Activated CD8-positive, alpha-beta T cell treated with anti-CD3 and anti-CD28 coated beads for 36 hours (primary cell): ENCODE measurements around the gene CAMK4. TPM values are rescaled to one million over a fixed set of nuclear protein-coding genes. Genes with fewer than 3 reads are reported as not detected.
A peak's percentile ranks its signal among the peaks of the same experiment; 100 is the strongest.

Source experiments
- ATAC-seq: fragments of 200-7000 bp; cut with Tn5 transposase; one replicate; pipeline ENCODE4 v1.10.0; 2021; ENCODE audit warnings: mild to moderate bottlenecking, moderate library complexity
- CTCF ChIA-PET: fragments of 350-600 bp; sonication (Branson Sonifier 250); formaldehyde crosslinking; loops from one replicate; lab custom pipeline; 2021; ENCODE audit warnings: antibody characterized with exemption; lab: Charles Lee
- POLR2A ChIA-PET: fragments of 350-600 bp; sonication (Branson Sonifier 250); formaldehyde crosslinking; loops from one replicate; lab custom pipeline; 2021; ENCODE audit warnings: antibody characterized with exemption; lab: Charles Lee
- DNase-seq: peaks from one replicate; pipeline ENCODE4 v3.0.0-alpha.2; 2020
- H3K27ac Mint-ChIP-seq: one replicate; pipeline ENCODE4 v1.8.0; 2021; ENCODE audit warnings: mild to moderate bottlenecking, mixed read lengths
- H3K27me3 Mint-ChIP-seq: one replicate; pipeline ENCODE4 v1.8.0; 2021; ENCODE audit warnings: mixed read lengths
- H3K36me3 Mint-ChIP-seq: one replicate; pipeline ENCODE4 v1.8.0; 2021; ENCODE audit warnings: low read depth, mixed read lengths
- H3K4me1 Mint-ChIP-seq: one replicate; pipeline ENCODE4 v1.8.0; 2021; ENCODE audit warnings: low read depth, mixed read lengths
- H3K4me3 Mint-ChIP-seq: one replicate; pipeline ENCODE4 v1.8.0; 2021; ENCODE audit warnings: mild to moderate bottlenecking, moderate library complexity, mixed read lengths
- H3K9me3 Mint-ChIP-seq: one replicate; pipeline ENCODE4 v1.8.0; 2021; ENCODE audit warnings: mixed read lengths
- CTCF ChIP-seq: fragments of 200-600 bp; IDR thresholded peaks from one replicate; pipeline ENCODE4 v1.8.0; 2022; ENCODE audit warnings: antibody characterized with exemption, mild to moderate bottlenecking
- intact Hi-C: fragments of 100-400 bp; cut with micrococcal nuclease; formaldehyde crosslinking; loops from one replicate; pipeline ENCODE4 v1.10.0; 2022
- total RNA-seq, 2 experiments: library from RNA; stranded (reverse); gene quantifications; one replicate each; pipeline ENCODE4 v1.2.3, GENCODE V29; 2021

CAMK4 gene
- total RNA-seq, 2 experiments from 2014 or later: 79.7 to 80.7 TPM

GRCh38 chr5:111513131-111513520 lies 288.9 kb downstream of the CAMK4 start:
- intact Hi-C loops: no loop called here
- ChIA-PET CTCF (interaction anchor here (3.0 kb wide), 1 partner anchor 18 kb away, joined by 16 read pairs; no protein-coding TSS in a partner anchor), POLR2A (interaction anchor here (0.8 to 1.7 kb wide), 6 partner anchors 11 to 287 kb away, joined by 3 to 4 read pairs (median 3); no protein-coding TSS in a partner anchor)
- peaks cover 24% of the 10 kb centered on the region for H3K36me3 Mint-ChIP-seq
- peaks cover 46% of the 10 kb centered on the region for H3K4me1 Mint-ChIP-seq
- DNase-seq (peak; percentile 90), ATAC-seq (no peak)
- H3K27me3 Mint-ChIP-seq: no peaks in the 10 kb centered on the region
- TF ChIP-seq CTCF: no peak
- H3K27ac Mint-ChIP-seq: peak overlapping the region; percentile 98
- no peaks in the 10 kb centered on the region for H3K9me3 Mint-ChIP-seq
- peak overlapping the region; percentile 92 for H3K4me3 Mint-ChIP-seq

GRCh38 chr5:111514087-111514486 lies 289.9 kb downstream of the CAMK4 start:
- ATAC-seq (no peak), DNase-seq (no peak)
- no peak for TF ChIP-seq CTCF
- ChIA-PET CTCF (interaction anchor here (1.4 to 3.0 kb wide), 2 partner anchors 10 to 17 kb away, joined by 3 to 16 read pairs; no protein-coding TSS in a partner anchor), POLR2A (no interaction called here)
- Mint-ChIP-seq H3K27me3 (no peaks in the 10 kb centered on the region), H3K36me3 (peaks cover 21% of the 10 kb centered on the region), H3K9me3 (no peaks in the 10 kb centered on the region), H3K27ac (peak overlapping the region; percentile 22), H3K4me1 (peaks cover 38% of the 10 kb centered on the region), H3K4me3 (peak overlapping the region; percentile 14)
- intact Hi-C loops: no loop called here

- POLR2A ChIA-PET: interaction anchor here (1.6 kb wide), 1 partner anchor 12 kb away, joined by 4 read pairs; no protein-coding TSS in a partner anchor
These were observed 293.8 kb downstream of the CAMK4 start for GRCh38 chr5:111517853-111518501.

DNA sequence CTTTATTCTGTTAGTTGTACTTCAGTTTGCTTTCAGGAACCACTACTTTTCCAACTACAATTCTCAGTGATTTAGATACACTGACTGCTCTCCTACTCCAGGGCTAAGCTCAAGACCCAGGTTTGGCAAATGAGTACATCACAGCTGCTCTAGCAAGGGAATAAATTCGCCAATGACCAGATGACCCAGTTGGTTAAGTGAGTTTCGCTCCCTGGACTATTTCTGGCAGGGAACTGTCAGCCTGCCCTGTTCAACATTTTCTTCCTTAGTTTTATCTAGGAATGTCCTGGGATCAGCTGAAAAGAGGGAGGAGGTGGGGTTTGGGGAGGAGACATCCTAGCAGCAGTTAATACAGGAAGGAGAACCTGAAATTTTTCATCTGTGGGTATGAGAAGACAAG lies 294.6 kb downstream of the CAMK4 start:
- H3K4me3 Mint-ChIP-seq: no peak overlapping the region
- POLR2A ChIA-PET: interaction anchor here (0.6 to 1.6 kb wide), 2 partner anchors 11 to 22 kb away, joined by 3 to 4 read pairs; no protein-coding TSS in a partner anchor

More at GRCh38 chr5:111517853-111518501, 293.8 kb downstream of the CAMK4 start:
- no peaks in the 10 kb centered on the region for H3K36me3 Mint-ChIP-seq
- no peak overlapping the region for H3K4me3 Mint-ChIP-seq
- peaks cover 22% of the 10 kb centered on the region for H3K4me1 Mint-ChIP-seq
- H3K27ac Mint-ChIP-seq: no peak overlapping the region
- DNase-seq (no peak), ATAC-seq (no peak)
- no peaks in the 10 kb centered on the region for H3K27me3 Mint-ChIP-seq
- CTCF ChIA-PET: interaction anchor here (1.2 kb wide), 2 partner anchors 10 to 13 kb away, joined by 3 to 5 read pairs; no protein-coding TSS in a partner anchor
- intact Hi-C loops: no loop called here
- TF ChIP-seq CTCF: no peak
- no peaks in the 10 kb centered on the region for H3K9me3 Mint-ChIP-seq

More for the DNA sequence above, 294.6 kb downstream of the CAMK4 start:
- H3K27ac Mint-ChIP-seq: no peak overlapping the region
- ATAC-seq (no peak), DNase-seq (no peak)
- CTCF ChIA-PET: interaction anchor here (1.2 kb wide), 2 partner anchors 9 to 13 kb away, joined by 3 to 5 read pairs; no protein-coding TSS in a partner anchor
- intact Hi-C loops: no loop called here
- no peaks in the 10 kb centered on the region for H3K27me3 Mint-ChIP-seq
- peaks cover 18% of the 10 kb centered on the region for H3K4me1 Mint-ChIP-seq
- TF ChIP-seq CTCF: no peak
- no peaks in the 10 kb centered on the region for H3K9me3 Mint-ChIP-seq
- no peaks in the 10 kb centered on the region for H3K36me3 Mint-ChIP-seq
